ENCODE measurements around the gene NLGN2.

The NLGN2 gene

GRCh38 chr17:7415784-7416183, 8.1 kb downstream of the NLGN2 start:
- no peak overlapping the region for H3K4me3 ChIP-seq (ENCODE audit: low read length in 2 of 2)
- peaks cover 7 to 8% of the 10 kb centered on the region in 2 donors for H3K36me3 ChIP-seq (ENCODE audit: control insufficient read depth in 2 of 2, insufficient read depth in 2 of 2, low read length in 2 of 2)
- no peak overlapping the region for H3K27ac ChIP-seq (ENCODE audit: low read length)
- no peaks in the 10 kb centered on the region for H3K9me3 ChIP-seq (ENCODE audit: control insufficient read depth in 2 of 2, low read length in 2 of 2)
- H3K4me1 ChIP-seq (ENCODE audit: control insufficient read depth, insufficient read depth, low read length) = no peaks in the 10 kb centered on the region
- H3K9ac ChIP-seq (ENCODE audit: low read length in 2 of 2) = no peak overlapping the region
- no peaks in the 10 kb centered on the region for H3K27me3 ChIP-seq (ENCODE audit: control insufficient read depth in 1 of 2, insufficient read depth in 2 of 2, low read length in 2 of 2)

- H3K4me3 ChIP-seq (ENCODE audit: low read length in 2 of 2) = no peak overlapping the region
- H3K9me3 ChIP-seq (ENCODE audit: control insufficient read depth in 2 of 2, low read length in 2 of 2) = no peaks in the 10 kb centered on the region
- peaks cover 7 to 8% of the 10 kb centered on the region in 2 donors for H3K36me3 ChIP-seq (ENCODE audit: control insufficient read depth in 2 of 2, insufficient read depth in 2 of 2, low read length in 2 of 2)
- H3K27ac ChIP-seq (ENCODE audit: low read length) = no peak overlapping the region
- no peaks in the 10 kb centered on the region for H3K4me1 ChIP-seq (ENCODE audit: control insufficient read depth, insufficient read depth, low read length)
- H3K9ac ChIP-seq (ENCODE audit: low read length in 2 of 2) = no peak overlapping the region
- no peaks in the 10 kb centered on the region for H3K27me3 ChIP-seq (ENCODE audit: control insufficient read depth in 1 of 2, insufficient read depth in 2 of 2, low read length in 2 of 2)
Measured at GRCh38 chr17:7416323-7416722, 8.7 kb downstream of the NLGN2 start.

GRCh38 chr17:7417056-7417655, 9.5 kb downstream of the NLGN2 start:
- no peaks in the 10 kb centered on the region for H3K27me3 ChIP-seq (ENCODE audit: control insufficient read depth in 1 of 2, insufficient read depth in 2 of 2, low read length in 2 of 2)
- H3K9ac ChIP-seq (ENCODE audit: low read length in 2 of 2) = no peak overlapping the region
- H3K36me3 ChIP-seq (ENCODE audit: control insufficient read depth in 2 of 2, insufficient read depth in 2 of 2, low read length in 2 of 2) = peaks cover 7 to 8% of the 10 kb centered on the region in 2 donors
- no peak overlapping the region for H3K27ac ChIP-seq (ENCODE audit: low read length)
- no peak overlapping the region for H3K4me3 ChIP-seq (ENCODE audit: low read length in 2 of 2)
- no peaks in the 10 kb centered on the region for H3K4me1 ChIP-seq (ENCODE audit: control insufficient read depth, insufficient read depth, low read length)
- no peaks in the 10 kb centered on the region for H3K9me3 ChIP-seq (ENCODE audit: control insufficient read depth in 2 of 2, low read length in 2 of 2)

GRCh38 chr17:7418472-7419152, 11.0 kb downstream of the NLGN2 start:
- Histone ChIP-seq H3K4me3 (ENCODE audit: low read length in 2 of 2) (no peak overlapping the region), H3K4me1 (ENCODE audit: control insufficient read depth, insufficient read depth, low read length) (no peaks in the 10 kb centered on the region), H3K36me3 (ENCODE audit: control insufficient read depth in 2 of 2, insufficient read depth in 2 of 2, low read length in 2 of 2) (peaks cover 7 to 8% of the 10 kb centered on the region in 2 donors), H3K27me3 (ENCODE audit: control insufficient read depth in 1 of 2, insufficient read depth in 2 of 2, low read length in 2 of 2) (no peaks in the 10 kb centered on the region), H3K9me3 (ENCODE audit: control insufficient read depth in 2 of 2, low read length in 2 of 2) (no peaks in the 10 kb centered on the region), H3K9ac (ENCODE audit: low read length in 2 of 2) (no peak overlapping the region), H3K27ac (ENCODE audit: low read length) (no peak overlapping the region)

- H3K9ac ChIP-seq (ENCODE audit: low read length in 2 of 2) = no peak within 1 kb of the TSS
Measured at GRCh38 chr17:7419819-7420610, 12.4 kb downstream of the NLGN2 start, which contains the start of gene SPEM1. TSS of gene SPEM1 (plus strand) at chr17:7420324. CDS start at chr17:7420385, 61 bp downstream.

GRCh38 chr17:7421186-7421585, 13.5 kb downstream of the NLGN2 start:
- H3K36me3 ChIP-seq (ENCODE audit: control insufficient read depth in 2 of 2, insufficient read depth in 2 of 2, low read length in 2 of 2) = peaks cover 0 to 2% of the 10 kb centered on the region in 2 donors
- no peaks in the 10 kb centered on the region for H3K27me3 ChIP-seq (ENCODE audit: control insufficient read depth in 1 of 2, insufficient read depth in 2 of 2, low read length in 2 of 2)
- H3K9ac ChIP-seq (ENCODE audit: low read length in 2 of 2) = no peak overlapping the region
- no peaks in the 10 kb centered on the region for H3K9me3 ChIP-seq (ENCODE audit: control insufficient read depth in 2 of 2, low read length in 2 of 2)
- no peak overlapping the region for H3K27ac ChIP-seq (ENCODE audit: low read length)
- no peaks in the 10 kb centered on the region for H3K4me1 ChIP-seq (ENCODE audit: control insufficient read depth, insufficient read depth, low read length)
- H3K4me3 ChIP-seq (ENCODE audit: low read length in 2 of 2) = no peak overlapping the region

More at GRCh38 chr17:7419819-7420610, 12.4 kb downstream of the NLGN2 start, which contains the start of gene SPEM1:
- Histone ChIP-seq H3K27me3 (ENCODE audit: control insufficient read depth in 1 of 2, insufficient read depth in 2 of 2, low read length in 2 of 2) (no peaks in the 10 kb centered on the region), H3K9me3 (ENCODE audit: control insufficient read depth in 2 of 2, low read length in 2 of 2) (no peaks in the 10 kb centered on the region), H3K27ac (ENCODE audit: low read length) (no peak within 1 kb of the TSS), H3K4me3 (ENCODE audit: low read length in 2 of 2) (no peak within 1 kb of the TSS), H3K4me1 (ENCODE audit: control insufficient read depth, insufficient read depth, low read length) (no peaks in the 10 kb centered on the region), H3K36me3 (ENCODE audit: control insufficient read depth in 2 of 2, insufficient read depth in 2 of 2, low read length in 2 of 2) (peaks cover 5% of the 10 kb centered on the region in 2 donors)

GRCh38 chr17:7423679-7424078, 16.0 kb downstream of the NLGN2 start:
- Histone ChIP-seq H3K36me3 (ENCODE audit: control insufficient read depth in 2 of 2, insufficient read depth in 2 of 2, low read length in 2 of 2) (no peaks in the 10 kb centered on the region), H3K9ac (ENCODE audit: low read length in 2 of 2) (no peak overlapping the region), H3K27me3 (ENCODE audit: control insufficient read depth in 1 of 2, insufficient read depth in 2 of 2, low read length in 2 of 2) (no peaks in the 10 kb centered on the region), H3K4me1 (ENCODE audit: control insufficient read depth, insufficient read depth, low read length) (no peaks in the 10 kb centered on the region), H3K4me3 (ENCODE audit: low read length in 2 of 2) (no peak overlapping the region), H3K9me3 (ENCODE audit: control insufficient read depth in 2 of 2, low read length in 2 of 2) (no peaks in the 10 kb centered on the region), H3K27ac (ENCODE audit: low read length) (no peak overlapping the region)

GRCh38 chr17:7425316-7425715, 17.7 kb downstream of the NLGN2 start, which contains the start of gene SPEM2:
TSS of gene SPEM2 (plus strand) at chr17:7425616. CDS start at chr17:7425689, 73 bp downstream.
- Histone ChIP-seq H3K9me3 (ENCODE audit: control insufficient read depth in 2 of 2, low read length in 2 of 2) (no peaks in the 10 kb centered on the region), H3K27ac (ENCODE audit: low read length) (no peak within 1 kb of the TSS), H3K9ac (ENCODE audit: low read length in 2 of 2) (no peak within 1 kb of the TSS), H3K4me3 (ENCODE audit: low read length in 2 of 2) (no peak within 1 kb of the TSS), H3K27me3 (ENCODE audit: control insufficient read depth in 1 of 2, insufficient read depth in 2 of 2, low read length in 2 of 2) (no peaks in the 10 kb centered on the region), H3K4me1 (ENCODE audit: control insufficient read depth, insufficient read depth, low read length) (no peaks in the 10 kb centered on the region), H3K36me3 (ENCODE audit: control insufficient read depth in 2 of 2, insufficient read depth in 2 of 2, low read length in 2 of 2) (no peaks in the 10 kb centered on the region)

GRCh38 chr17:7425756-7426155, 18.1 kb downstream of the NLGN2 start:
- Histone ChIP-seq H3K27ac (ENCODE audit: low read length) (no peak overlapping the region), H3K9ac (ENCODE audit: low read length in 2 of 2) (no peak overlapping the region)

GRCh38 chr17:7426203-7426863, 18.7 kb downstream of the NLGN2 start:
- Histone ChIP-seq H3K27ac (ENCODE audit: low read length) (no peak overlapping the region), H3K9me3 (ENCODE audit: control insufficient read depth in 2 of 2, low read length in 2 of 2) (no peaks in the 10 kb centered on the region), H3K36me3 (ENCODE audit: control insufficient read depth in 2 of 2, insufficient read depth in 2 of 2, low read length in 2 of 2) (no peaks in the 10 kb centered on the region), H3K4me1 (ENCODE audit: control insufficient read depth, insufficient read depth, low read length) (no peaks in the 10 kb centered on the region), H3K4me3 (ENCODE audit: low read length in 2 of 2) (no peak overlapping the region), H3K27me3 (ENCODE audit: control insufficient read depth in 1 of 2, insufficient read depth in 2 of 2, low read length in 2 of 2) (no peaks in the 10 kb centered on the region), H3K9ac (ENCODE audit: low read length in 2 of 2) (no peak overlapping the region)

More at GRCh38 chr17:7425756-7426155, 18.1 kb downstream of the NLGN2 start:
- no peak overlapping the region for H3K4me3 ChIP-seq (ENCODE audit: low read length in 2 of 2)
- H3K9me3 ChIP-seq (ENCODE audit: control insufficient read depth in 2 of 2, low read length in 2 of 2) = no peaks in the 10 kb centered on the region
- no peaks in the 10 kb centered on the region for H3K4me1 ChIP-seq (ENCODE audit: control insufficient read depth, insufficient read depth, low read length)
- no peaks in the 10 kb centered on the region for H3K36me3 ChIP-seq (ENCODE audit: control insufficient read depth in 2 of 2, insufficient read depth in 2 of 2, low read length in 2 of 2)
- no peaks in the 10 kb centered on the region for H3K27me3 ChIP-seq (ENCODE audit: control insufficient read depth in 1 of 2, insufficient read depth in 2 of 2, low read length in 2 of 2)
